ENCODE measurements around the gene RIIAD1. TPM values are rescaled to one million over a fixed set of nuclear protein-coding genes. Genes with fewer than 3 reads are reported as not detected.
A peak's percentile ranks its signal among the peaks of the same experiment; 100 is the strongest.

Gene RIIAD1
- total and polyA plus RNA-seq, 12 donors = 3.4 to 11.4 (median 7.1) TPM; not detected in 1

DNA sequence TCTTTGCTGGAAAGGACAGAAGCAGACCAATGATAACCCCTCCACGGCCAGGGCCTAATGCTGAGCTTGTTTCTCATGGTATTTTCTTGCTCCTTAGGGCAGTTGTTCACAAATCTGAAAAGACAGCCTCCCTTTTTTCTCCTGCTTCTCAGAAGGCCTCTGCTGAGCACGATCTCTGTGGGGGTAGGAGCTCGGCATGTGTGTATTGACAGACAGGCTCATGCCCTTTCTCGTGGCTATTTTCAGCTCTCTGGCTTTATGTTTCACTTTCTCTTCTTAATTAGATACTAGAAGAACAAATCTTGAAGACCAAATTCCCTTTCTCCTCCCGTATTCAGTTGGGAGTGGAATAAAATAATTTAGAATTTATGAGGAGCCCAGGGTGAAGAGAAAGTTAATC, 768 bp upstream of the RIIAD1 start:
- Histone ChIP-seq H3K36me3 (no peaks in the 10 kb centered on the region), H3K27ac (peak overlapping the region; percentile 2 to 80 (median 75)), H3K9me3 (no peaks in the 10 kb centered on the region), H3K4me1 (peaks cover 7 to 58% (median 41%) of the 10 kb centered on the region in 9 donors), H3K27me3 (peaks cover 0 to 77% (median 22%) of the 10 kb centered on the region in 7 donors), H3K4me3 (peak overlapping the region in 9 of 10 donors; percentile 41 to 71 (median 59))
- intact Hi-C loops (cut with DNase I) = loop anchor here in 1 of 10 donors (10.0 kb wide), 1 partner anchor 106 kb away; the partner anchor contains the start of gene SNX27
- WGBS, 2 donors = 5% methylated on average over 5 of the region's 5 CpGs
- DNase-seq (no peak), ATAC-seq (peak; percentile 47 to 76 (median 66))
- TF ChIP-seq, protein P1, sequence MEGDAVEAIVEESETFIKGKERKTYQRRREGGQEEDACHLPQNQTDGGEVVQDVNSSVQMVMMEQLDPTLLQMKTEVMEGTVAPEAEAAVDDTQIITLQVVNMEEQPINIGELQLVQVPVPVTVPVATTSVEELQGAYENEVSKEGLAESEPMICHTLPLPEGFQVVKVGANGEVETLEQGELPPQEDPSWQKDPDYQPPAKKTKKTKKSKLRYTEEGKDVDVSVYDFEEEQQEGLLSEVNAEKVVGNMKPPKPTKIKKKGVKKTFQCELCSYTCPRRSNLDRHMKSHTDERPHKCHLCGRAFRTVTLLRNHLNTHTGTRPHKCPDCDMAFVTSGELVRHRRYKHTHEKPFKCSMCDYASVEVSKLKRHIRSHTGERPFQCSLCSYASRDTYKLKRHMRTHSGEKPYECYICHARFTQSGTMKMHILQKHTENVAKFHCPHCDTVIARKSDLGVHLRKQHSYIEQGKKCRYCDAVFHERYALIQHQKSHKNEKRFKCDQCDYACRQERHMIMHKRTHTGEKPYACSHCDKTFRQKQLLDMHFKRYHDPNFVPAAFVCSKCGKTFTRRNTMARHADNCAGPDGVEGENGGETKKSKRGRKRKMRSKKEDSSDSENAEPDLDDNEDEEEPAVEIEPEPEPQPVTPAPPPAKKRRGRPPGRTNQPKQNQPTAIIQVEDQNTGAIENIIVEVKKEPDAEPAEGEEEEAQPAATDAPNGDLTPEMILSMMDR (IDR thresholded peaks at IDR 0.05) = no peak

DNA sequence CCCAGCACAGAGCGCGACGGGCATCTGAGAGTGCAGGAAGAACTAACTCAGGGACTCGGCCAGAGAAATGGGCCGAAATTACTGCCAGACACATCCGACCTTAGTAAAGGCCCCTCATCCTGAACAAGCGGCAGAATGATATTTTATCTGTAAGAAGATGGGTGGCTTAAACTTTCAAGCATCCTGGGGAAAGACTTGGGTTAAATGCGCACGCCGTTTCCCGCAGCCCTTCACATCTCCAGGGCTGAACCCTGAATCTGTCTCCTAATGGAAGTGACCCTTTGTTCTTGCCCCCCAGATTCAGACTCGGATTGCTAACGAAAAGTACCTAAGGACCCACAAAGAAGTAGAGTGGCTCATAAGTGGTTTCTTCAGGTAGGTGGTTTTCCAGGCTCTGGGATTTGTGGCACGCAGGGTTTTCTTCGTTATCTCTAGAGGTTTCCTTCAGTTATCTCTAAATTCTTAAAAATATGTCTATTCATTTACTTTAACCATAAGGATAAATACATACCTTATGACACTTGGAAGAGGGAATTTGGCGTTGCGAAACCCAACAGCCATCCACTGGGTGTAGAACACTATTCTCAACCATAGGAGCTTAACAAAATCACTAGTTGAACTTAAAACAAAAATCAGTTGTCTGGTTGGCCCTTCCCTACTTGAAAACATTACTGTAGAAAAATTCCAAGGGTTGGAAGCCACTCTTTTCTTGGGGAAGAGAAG, 627 bp downstream of the RIIAD1 start:
- TF ChIP-seq, protein P1 (IDR thresholded peaks at IDR 0.05) = peak in 1 of 9 donors; percentile 10
- Histone ChIP-seq H3K9me3 (no peaks in the 10 kb centered on the region), H3K4me1 (peaks cover 4 to 52% (median 36%) of the 10 kb centered on the region in 9 donors), H3K27ac (peak overlapping the region in 3 of 10 donors; percentile 33 to 80 (median 73)), H3K27me3 (peaks cover 0 to 75% (median 9%) of the 10 kb centered on the region in 7 donors), H3K4me3 (peak overlapping the region; percentile 41 to 71 (median 58)), H3K36me3 (no peaks in the 10 kb centered on the region)
- no peak for ATAC-seq
- 30 to 34% methylated on average over 17 of the region's 17 CpGs for WGBS, 2 donors
- DNase-seq = no peak
- intact Hi-C loops (cut with DNase I) = loop anchor here in 1 of 10 donors (10.0 kb wide), 1 partner anchor 107 kb away; the partner anchor contains the start of gene SNX27

DNA sequence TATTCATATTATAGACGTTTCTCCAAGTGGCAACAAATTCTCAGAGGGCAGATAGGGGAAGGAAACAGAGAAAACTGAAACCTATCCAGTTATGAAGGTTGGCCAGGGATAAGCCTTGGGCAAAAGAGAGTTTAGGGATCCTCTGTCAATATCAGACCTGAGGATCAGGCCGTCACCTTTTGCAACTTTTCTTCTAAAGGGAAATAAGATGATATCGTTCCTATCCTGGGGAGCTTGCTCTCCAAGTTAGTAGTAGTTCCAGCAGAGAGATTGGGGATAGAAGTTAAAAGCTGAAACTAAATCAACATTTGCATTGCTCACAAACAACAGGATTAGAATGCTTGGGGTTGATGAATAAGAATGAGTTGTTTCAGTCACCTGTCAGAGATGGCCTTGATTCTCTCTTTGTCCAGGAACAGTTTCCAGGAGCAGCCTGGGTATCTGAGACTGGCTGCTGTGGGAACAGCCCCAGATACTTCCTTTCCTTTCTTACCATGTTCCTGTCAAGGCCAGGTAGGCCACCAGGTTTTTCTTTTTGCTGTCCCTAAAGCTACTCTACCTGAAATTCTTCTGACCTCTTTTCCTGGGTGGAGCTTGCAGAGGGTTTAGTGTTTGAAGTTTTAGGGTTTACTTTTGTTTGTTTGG, 2.5 kb downstream of the RIIAD1 start:
- ATAC-seq (no peak), DNase-seq (no peak)
- H3K27ac ChIP-seq = no peak overlapping the region
- H3K9me3 ChIP-seq = no peaks in the 10 kb centered on the region
- H3K36me3 ChIP-seq = no peaks in the 10 kb centered on the region
- no peak overlapping the region for H3K4me3 ChIP-seq
- intact Hi-C loops (cut with DNase I) = loop anchor here in 1 of 10 donors (10.0 kb wide), 1 partner anchor 109 kb away; the partner anchor contains the start of gene SNX27
- peaks cover 0 to 57% (median 4%) of the 10 kb centered on the region in 7 donors for H3K27me3 ChIP-seq
- TF ChIP-seq, protein P1 (IDR thresholded peaks at IDR 0.05) = no peak
- WGBS, 2 donors = 56 to 61% methylated on average over 3 of the region's 3 CpGs
- H3K4me1 ChIP-seq = peaks cover 2 to 40% (median 24%) of the 10 kb centered on the region in 9 donors
